ENCODE measurements around the gene TBC1D3B. TPM values are rescaled to one million over a fixed set of nuclear protein-coding genes. Genes with fewer than 3 reads are reported as not detected.
"Not testable (repeated sequence)": the region's sequence is repeated elsewhere in the genome, so short reads cannot be mapped to it uniquely, and the experiment has no call there.

The TBC1D3B gene
- 10 to 100 TPM in 1 of 3 donors, 1 to 10 TPM in 2; 4.3 to 10.7 (median 8.2) TPM for total RNA-seq
- 5.2 TPM for total RNA-seq (2013)

DNA sequence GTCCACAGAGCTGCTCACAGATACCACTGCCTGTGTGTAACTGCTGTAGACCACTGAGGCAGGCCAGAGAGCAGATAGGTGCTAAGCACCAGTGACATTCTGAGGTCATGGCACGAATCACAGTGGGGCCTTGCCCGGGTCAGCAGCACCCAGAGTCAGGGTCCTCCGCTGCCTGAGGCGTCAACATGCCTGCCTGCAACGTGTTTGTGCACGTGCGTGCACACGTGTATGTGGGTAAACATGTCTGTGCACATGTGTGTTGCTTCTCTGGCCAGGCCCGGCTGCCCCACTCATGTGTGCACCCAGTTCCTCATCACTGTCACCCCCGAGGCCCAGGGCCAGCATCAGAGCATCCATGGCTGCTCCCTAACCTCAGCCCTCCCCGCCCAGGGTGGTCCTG, at the start of gene TBC1D3B:
TSS of gene TBC1D3B (minus strand) at position 101 of the 400 bp plus-strand sequence. CDS start 1,586 bp downstream, outside the sequence.
- H3K27me3 Mint-ChIP-seq (ENCODE audit: low read depth in 2 of 2) = not testable (repeated sequence)

DNA sequence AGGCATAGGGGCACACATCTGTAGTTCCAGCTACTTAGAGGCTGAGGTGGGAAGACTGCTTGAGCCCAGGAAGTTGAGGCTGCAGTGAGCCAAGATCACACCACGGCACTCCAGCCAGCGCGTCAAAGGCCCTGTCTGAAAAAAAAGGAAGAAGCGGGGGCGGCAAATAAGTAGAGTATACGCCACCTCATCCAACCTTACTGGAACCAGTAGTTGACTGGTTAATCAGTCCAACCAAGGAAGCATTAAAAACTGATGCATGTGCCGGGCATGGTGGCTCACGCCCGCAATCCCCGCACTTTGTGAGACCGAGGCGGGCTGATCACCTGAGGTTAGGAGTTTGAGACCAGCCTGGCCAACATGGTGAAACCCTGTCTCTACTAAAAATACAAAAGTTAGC, 46.5 kb upstream of the TBC1D3B start:
- H3K27me3 ChIP-seq (ENCODE audit: control insufficient read depth, insufficient read depth, low read length); H3K36me3 Mint-ChIP-seq; H3K4me3 Mint-ChIP-seq; H3K36me3 ChIP-seq (ENCODE audit: control insufficient read depth, insufficient read depth, low read length); H3K4me1 ChIP-seq (ENCODE audit: control insufficient read depth, insufficient read depth, low read length); H3K4me3 ChIP-seq (ENCODE audit: low read length); intact Hi-C loops (cut with micrococcal nuclease); H3K27ac Mint-ChIP-seq; ATAC-seq; DNase-seq; H3K4me1 Mint-ChIP-seq; H3K9me3 Mint-ChIP-seq; H3K27me3 Mint-ChIP-seq (ENCODE audit: low read depth in 2 of 2); H3K27ac ChIP-seq (ENCODE audit: low read length): not testable (repeated sequence)
- peaks cover 10% of the 10 kb centered on the region for H3K9me3 ChIP-seq (ENCODE audit: control insufficient read depth, insufficient read depth, low read length)
- WGBS (ENCODE audit: insufficient coverage) = 93% methylated on average over 8 of the region's 12 CpGs

More for the DNA sequence above, at the start of gene TBC1D3B:
- intact Hi-C loops (cut with micrococcal nuclease); H3K36me3 Mint-ChIP-seq; H3K4me3 ChIP-seq (ENCODE audit: low read length); H3K9me3 ChIP-seq (ENCODE audit: control insufficient read depth, insufficient read depth, low read length); H3K27me3 ChIP-seq (ENCODE audit: control insufficient read depth, insufficient read depth, low read length); H3K36me3 ChIP-seq (ENCODE audit: control insufficient read depth, insufficient read depth, low read length); H3K27ac Mint-ChIP-seq; H3K9me3 Mint-ChIP-seq; H3K27ac ChIP-seq (ENCODE audit: low read length); H3K4me1 ChIP-seq (ENCODE audit: control insufficient read depth, insufficient read depth, low read length); DNase-seq; ATAC-seq; H3K4me3 Mint-ChIP-seq; H3K4me1 Mint-ChIP-seq: not testable (repeated sequence)
- WGBS (ENCODE audit: insufficient coverage) = no CpG with 5 or more reads among the region's 11 CpGs

DNA sequence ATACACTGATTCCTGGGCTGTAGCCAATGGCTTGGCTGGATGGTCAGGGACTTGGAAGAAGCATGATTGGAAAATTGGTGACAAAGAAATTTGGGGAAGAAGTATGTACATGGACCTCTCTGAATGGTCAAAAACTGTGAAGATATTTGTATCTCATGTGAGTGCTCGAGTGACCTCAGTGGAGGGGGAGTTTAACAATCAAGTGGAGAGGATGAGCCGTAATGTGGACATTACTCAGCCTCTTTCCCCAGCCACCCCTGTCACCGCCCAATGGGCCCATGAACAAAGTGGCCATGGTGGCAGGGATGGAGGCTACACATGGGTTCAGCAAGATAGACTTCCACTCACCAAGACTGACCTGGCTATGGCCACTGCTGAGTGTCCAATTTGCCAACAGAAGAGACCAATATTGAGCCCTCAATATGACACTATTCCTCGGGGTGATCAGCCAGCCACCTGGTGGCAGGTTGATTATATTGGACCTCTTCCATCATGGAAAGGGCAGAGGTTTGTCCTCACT, 45.2 kb upstream of the TBC1D3B start:
- H3K27me3 Mint-ChIP-seq (ENCODE audit: low read depth in 2 of 2); intact Hi-C loops (cut with micrococcal nuclease); H3K36me3 ChIP-seq (ENCODE audit: control insufficient read depth, insufficient read depth, low read length); H3K27ac Mint-ChIP-seq; H3K27me3 ChIP-seq (ENCODE audit: control insufficient read depth, insufficient read depth, low read length); H3K4me3 Mint-ChIP-seq; DNase-seq; H3K4me1 ChIP-seq (ENCODE audit: control insufficient read depth, insufficient read depth, low read length); H3K36me3 Mint-ChIP-seq; H3K9me3 Mint-ChIP-seq; ATAC-seq; H3K4me3 ChIP-seq (ENCODE audit: low read length); H3K27ac ChIP-seq (ENCODE audit: low read length): not testable (repeated sequence)
- H3K4me1 Mint-ChIP-seq = peaks cover 8 to 17% of the 10 kb centered on the region in 2 donors
- 100% methylated on average over 2 of the region's 4 CpGs for WGBS (ENCODE audit: insufficient coverage)
- peaks cover 10% of the 10 kb centered on the region for H3K9me3 ChIP-seq (ENCODE audit: control insufficient read depth, insufficient read depth, low read length)

DNA sequence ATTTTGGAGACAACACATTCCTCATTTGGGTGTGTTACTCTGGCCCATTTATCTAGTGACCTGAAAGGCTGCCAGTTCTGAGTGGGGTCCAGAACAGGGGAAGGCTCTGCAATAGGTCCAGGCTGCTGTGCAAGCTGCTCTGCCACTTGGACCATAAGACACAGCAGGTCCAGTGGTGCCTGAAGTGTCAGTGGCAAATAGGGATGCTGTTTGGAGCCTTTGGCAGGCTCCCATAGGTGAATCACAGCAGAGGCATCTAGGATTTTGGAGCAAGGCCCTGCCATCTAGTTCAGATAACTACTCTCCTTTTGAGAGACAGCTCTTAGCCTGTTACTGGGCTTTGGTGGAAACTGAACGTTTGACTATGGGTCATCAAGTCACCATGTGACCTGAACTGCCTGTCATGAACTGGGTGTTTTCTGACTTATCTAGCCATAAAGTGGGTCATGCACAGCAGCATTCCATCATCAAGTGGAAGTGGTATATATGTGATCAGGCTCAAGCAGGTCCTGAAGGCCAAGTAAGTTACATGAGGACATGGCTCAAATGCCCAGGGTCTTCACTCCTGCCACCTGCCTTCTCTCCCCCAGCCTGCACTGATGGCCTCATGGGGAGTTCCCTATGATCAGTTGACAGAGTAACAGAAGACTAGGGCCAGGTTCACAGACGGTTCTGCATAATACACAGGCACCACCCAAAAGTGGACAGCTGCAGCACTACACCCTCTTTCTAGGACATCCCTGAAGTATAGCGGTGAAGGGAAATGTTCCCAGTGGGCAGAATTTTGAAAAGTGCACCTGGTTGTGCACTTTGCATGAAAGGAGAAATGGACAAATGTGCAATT, 44.5 kb upstream of the TBC1D3B start:
- H3K4me1 Mint-ChIP-seq = peaks cover 15 to 24% of the 10 kb centered on the region in 2 donors
- H3K36me3 Mint-ChIP-seq; intact Hi-C loops (cut with micrococcal nuclease); H3K27ac Mint-ChIP-seq; ATAC-seq; H3K27me3 Mint-ChIP-seq (ENCODE audit: low read depth in 2 of 2); H3K4me3 Mint-ChIP-seq; H3K4me1 ChIP-seq (ENCODE audit: control insufficient read depth, insufficient read depth, low read length); H3K27me3 ChIP-seq (ENCODE audit: control insufficient read depth, insufficient read depth, low read length); H3K27ac ChIP-seq (ENCODE audit: low read length); DNase-seq; H3K36me3 ChIP-seq (ENCODE audit: control insufficient read depth, insufficient read depth, low read length); H3K9me3 Mint-ChIP-seq; H3K4me3 ChIP-seq (ENCODE audit: low read length): not testable (repeated sequence)
- H3K9me3 ChIP-seq (ENCODE audit: control insufficient read depth, insufficient read depth, low read length) = peaks cover 10% of the 10 kb centered on the region
- WGBS (ENCODE audit: insufficient coverage) = 75% methylated on average over 2 of the region's 3 CpGs

DNA sequence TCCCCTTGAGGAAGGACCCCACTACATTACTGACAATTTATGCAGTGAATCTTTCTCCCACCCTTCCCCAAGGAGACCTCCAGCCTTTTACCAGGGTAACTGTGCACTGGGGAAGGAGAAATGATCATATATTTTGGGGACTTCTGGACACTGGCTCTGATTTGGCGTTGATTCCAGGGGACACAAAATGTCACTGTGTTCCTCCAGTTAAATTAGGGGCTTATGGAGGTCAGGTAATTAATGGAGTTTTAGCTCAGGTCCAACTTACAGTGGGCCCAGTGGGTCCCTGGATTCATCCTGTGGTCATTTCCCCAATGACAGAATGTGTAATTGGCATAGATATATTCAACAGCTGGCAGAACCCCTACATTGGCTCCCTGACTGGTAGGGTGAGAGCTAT, 43.1 kb upstream of the TBC1D3B start:
- 89% methylated on average over 1 of the region's 1 CpG for WGBS (ENCODE audit: insufficient coverage)
- intact Hi-C loops (cut with micrococcal nuclease) = loop anchor here (5.0 kb wide), 1 partner anchor 37 kb away; no protein-coding TSS in a partner anchor
- H3K4me1 ChIP-seq (ENCODE audit: control insufficient read depth, insufficient read depth, low read length) = peaks cover 20% of the 10 kb centered on the region
- not testable (repeated sequence) for H3K27me3 Mint-ChIP-seq (ENCODE audit: low read depth in 2 of 2); H3K27me3 ChIP-seq (ENCODE audit: control insufficient read depth, insufficient read depth, low read length); H3K4me3 Mint-ChIP-seq; H3K36me3 ChIP-seq (ENCODE audit: control insufficient read depth, insufficient read depth, low read length); ATAC-seq; H3K36me3 Mint-ChIP-seq; H3K4me3 ChIP-seq (ENCODE audit: low read length); H3K27ac Mint-ChIP-seq; H3K9me3 Mint-ChIP-seq; H3K27ac ChIP-seq (ENCODE audit: low read length); DNase-seq
- H3K9me3 ChIP-seq (ENCODE audit: control insufficient read depth, insufficient read depth, low read length) = peaks cover 10% of the 10 kb centered on the region
- H3K4me1 Mint-ChIP-seq = peaks cover 29 to 38% of the 10 kb centered on the region in 2 donors

DNA sequence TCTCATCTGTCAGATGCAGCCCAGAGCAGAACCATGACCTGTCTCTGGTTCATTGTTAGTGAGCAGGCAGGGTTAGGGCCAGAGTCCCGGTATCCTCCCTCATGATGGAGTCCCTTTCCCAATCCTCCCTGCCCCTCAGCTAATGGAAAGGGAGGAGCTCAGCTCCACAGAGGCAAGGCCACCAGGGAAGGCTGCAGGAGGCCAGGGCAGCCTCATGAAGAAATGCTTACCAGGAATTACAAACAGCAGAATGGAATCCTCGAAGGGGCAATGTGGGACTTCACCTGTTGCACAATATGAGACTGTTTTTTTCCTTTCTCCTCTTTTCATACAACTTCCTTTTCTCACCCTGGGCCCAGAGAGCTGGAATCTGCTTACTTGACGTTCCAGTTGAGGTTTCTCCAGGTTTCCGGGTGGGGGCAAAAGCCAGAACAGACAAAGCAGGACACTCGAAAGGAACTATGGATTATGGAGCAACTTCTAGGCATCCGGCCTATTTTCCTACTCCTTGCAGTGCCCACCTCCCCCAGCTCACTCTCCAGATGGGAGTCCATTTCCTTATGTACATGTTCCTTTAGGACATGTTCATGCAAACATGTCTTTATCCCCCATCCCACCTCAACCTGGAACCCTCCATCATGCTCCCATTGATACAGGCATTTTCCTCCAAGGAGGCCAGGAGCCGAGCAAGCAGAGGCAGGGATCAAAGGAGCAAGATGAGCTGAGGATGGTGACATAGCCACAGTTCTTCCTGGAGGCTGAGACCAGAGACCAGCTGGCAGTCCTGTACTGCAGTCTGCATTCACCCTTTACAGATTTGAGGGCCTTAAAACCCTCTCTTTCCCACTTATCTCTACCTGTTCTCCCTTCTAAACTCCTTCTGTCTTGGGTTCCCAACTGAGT, 39.2 kb upstream of the TBC1D3B start:
- H3K36me3 ChIP-seq (ENCODE audit: control insufficient read depth, insufficient read depth, low read length); H3K27ac ChIP-seq (ENCODE audit: low read length); H3K27me3 Mint-ChIP-seq (ENCODE audit: low read depth in 2 of 2); H3K36me3 Mint-ChIP-seq; DNase-seq; H3K27me3 ChIP-seq (ENCODE audit: control insufficient read depth, insufficient read depth, low read length); H3K4me3 ChIP-seq (ENCODE audit: low read length); H3K9me3 Mint-ChIP-seq; ATAC-seq: not testable (repeated sequence)
- Mint-ChIP-seq H3K4me3 (peak overlapping the region; percentile 42), H3K27ac (peak overlapping the region; percentile 65 to 87), H3K4me1 (peaks cover 68 to 70% of the 10 kb centered on the region in 2 donors)
- intact Hi-C loops (cut with micrococcal nuclease) = loop anchor here (1.0 to 5.0 kb wide), 2 partner anchors 16 to 33 kb away; no protein-coding TSS in a partner anchor
- Histone ChIP-seq H3K9me3 (ENCODE audit: control insufficient read depth, insufficient read depth, low read length) (peaks cover 10% of the 10 kb centered on the region), H3K4me1 (ENCODE audit: control insufficient read depth, insufficient read depth, low read length) (peaks cover 59% of the 10 kb centered on the region)
- 86% methylated on average over 5 of the region's 7 CpGs for WGBS (ENCODE audit: insufficient coverage)

All from natural killer cell (primary cell).